Left cardiac atrium (tissue), 4 donors: ENCODE data around the gene HS3ST3B1. TPM values are rescaled to one million over a fixed set of nuclear protein-coding genes. Genes with fewer than 3 reads are reported as not detected.

ENCODE experiments used
- ATAC-seq, 2 donors: fragments of 200-7000 bp; cut with Tn5 transposase; one replicate each; pipeline ENCODE4 v1.9.1; 2020; ENCODE audit warnings: mild to moderate bottlenecking in 2 of 2, moderate library complexity in 2 of 2
- DNase-seq: peaks from one replicate; pipeline ENCODE4 v3.0.0-alpha.2; 2020
- intact Hi-C, 2 donors: fragments of 100-400 bp; cut with DNase I; formaldehyde crosslinking; loops; one replicate each; pipeline versions ENCODE4 v1.14.1 to v1.15.1; 2022 to 2023
- long read RNA-seq: library from polyadenylated mRNA; unstranded; transcript quantifications from one replicate; pipeline ENCODE4 v2.0.0, GENCODE V29; 2021
- total RNA-seq, 2 donors: library from RNA; stranded (reverse); fragmentation: NEBNext Ultra II Directional; extraction: Animal tissue kit (Norgen Biotek cat#: 25700); gene quantifications; one replicate each; pipeline ENCODE4 v1.2.1, GENCODE V29; 2021
- donor health status: DM: no; HTN: yes; CAD: no.
- donor health status: DM: no; HTN: yes; CAD: no; lungs with severe emphysema.
- donor health status: DM: yes; HTN: yes; CAD: no.
- donor health status: Dilated cardiomyopathy.

Gene HS3ST3B1
- total RNA-seq = 1 to 10 TPM in 1 of 2 donors, under 1 TPM in 1; 0.82 to 1.3 TPM
- long read RNA-seq, partial matches to known transcripts = 0 of 1 reads
- long read RNA-seq, other reads (novel, unspliced or antisense) = 0 of 1 reads

DNA sequence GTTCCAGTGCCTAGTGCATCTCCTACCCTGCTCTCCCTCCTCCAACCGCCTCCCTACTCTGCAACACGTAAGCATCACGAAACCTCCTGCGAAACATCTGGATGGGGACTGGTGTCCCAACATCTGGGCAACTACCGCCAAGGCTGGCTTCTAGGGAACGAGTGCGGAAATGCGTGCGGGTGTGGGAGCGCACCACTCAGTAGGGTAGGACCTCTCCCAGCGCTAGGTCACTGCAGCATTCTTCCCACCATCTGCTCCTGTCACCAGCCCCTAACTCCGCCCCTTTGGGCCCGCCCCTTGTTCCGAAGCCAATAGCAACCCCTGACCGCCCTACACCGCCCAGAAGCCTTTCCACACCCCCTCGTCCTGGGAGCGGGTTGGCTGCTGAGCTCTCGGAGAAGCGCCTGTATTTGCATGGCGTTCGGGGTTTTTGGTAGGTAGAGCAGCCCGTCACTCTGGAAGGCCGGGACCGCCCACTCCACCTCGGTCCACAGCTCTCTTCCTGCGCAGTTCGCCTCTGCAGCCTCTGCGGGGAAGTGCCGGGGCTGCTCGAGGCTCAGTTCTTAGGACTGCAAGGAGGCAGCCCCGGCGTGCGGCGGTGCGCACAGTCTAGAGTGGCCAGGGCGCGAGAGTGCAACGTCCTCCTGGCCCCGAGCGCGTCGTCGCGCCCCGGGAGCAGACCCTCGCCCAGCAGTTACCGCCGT is at the start of gene HS3ST3B1:
Gene HS3ST3B1, plus strand, starts transcription at position 507 of the 704 bp plus-strand sequence. CDS start 438 bp downstream, outside the sequence.
- ATAC-seq = peak; percentile 92 to 94
- intact Hi-C loops = loop anchor here (5.0 kb wide), 3 partner anchors 233 to 963 kb away; partner anchors contain the start of gene COX10 (in 1 of the 2)
- DNase-seq = peak; percentile 96

- ATAC-seq (no peak), DNase-seq (no peak)
- intact Hi-C loops = no loop called here
Observed at GRCh38 chr17:14261406-14261805, 39.5 kb upstream of the HS3ST3B1 start.

DNA sequence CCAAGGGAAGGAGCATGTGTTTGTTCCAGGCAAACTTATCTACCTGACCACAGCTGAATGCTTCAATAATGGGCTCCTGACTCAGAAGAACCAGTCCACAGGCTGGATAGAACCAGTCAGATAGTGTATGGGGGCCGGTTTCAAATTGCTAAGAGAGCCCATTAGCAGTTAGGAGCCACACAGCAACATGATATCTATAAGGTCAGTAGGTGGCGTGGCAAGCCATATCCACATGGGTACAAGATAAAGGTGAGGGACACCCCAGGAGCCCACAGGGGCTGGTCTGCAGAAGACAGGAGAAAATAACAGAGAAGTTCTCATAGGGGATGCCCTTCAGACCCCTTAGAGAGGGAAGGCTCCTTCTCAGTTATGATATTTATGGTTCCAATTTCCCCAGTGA is 32.6 kb upstream of the HS3ST3B1 start:
- intact Hi-C loops = no loop called here
- ATAC-seq = no peak
- DNase-seq = no peak

DNA sequence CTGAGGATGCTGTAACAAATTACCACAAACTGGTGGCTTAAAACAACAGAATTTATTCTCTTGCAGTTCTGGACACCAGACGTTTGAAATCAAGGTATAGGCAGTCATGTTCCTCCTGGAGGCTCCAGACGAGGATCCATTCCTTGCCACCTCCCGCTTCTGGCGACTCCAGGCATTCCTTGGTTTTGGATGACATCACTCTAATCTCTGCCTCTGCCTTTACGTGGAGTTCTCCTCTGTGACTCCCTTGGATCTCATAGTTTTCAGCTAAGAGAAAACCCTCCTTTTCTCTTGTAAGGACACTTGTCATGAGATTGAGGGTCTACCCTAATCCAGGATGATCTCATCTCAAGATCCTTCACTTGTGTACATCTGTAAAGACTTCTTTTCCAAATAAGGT is 31.4 kb upstream of the HS3ST3B1 start:
- intact Hi-C loops = no loop called here
- no peak for DNase-seq
- no peak for ATAC-seq

GRCh38 chr17:14270508-14270907 is 30.4 kb upstream of the HS3ST3B1 start:
- no peak for DNase-seq
- ATAC-seq = no peak
- intact Hi-C loops = no loop called here

- no peak for ATAC-seq
- no peak for DNase-seq
- intact Hi-C loops = no loop called here
Observed at GRCh38 chr17:14276535-14277250, 24.2 kb upstream of the HS3ST3B1 start.

- intact Hi-C loops = no loop called here
- no peak for DNase-seq
- no peak for ATAC-seq
Observed at GRCh38 chr17:14281530-14281929, 19.4 kb upstream of the HS3ST3B1 start.

DNA sequence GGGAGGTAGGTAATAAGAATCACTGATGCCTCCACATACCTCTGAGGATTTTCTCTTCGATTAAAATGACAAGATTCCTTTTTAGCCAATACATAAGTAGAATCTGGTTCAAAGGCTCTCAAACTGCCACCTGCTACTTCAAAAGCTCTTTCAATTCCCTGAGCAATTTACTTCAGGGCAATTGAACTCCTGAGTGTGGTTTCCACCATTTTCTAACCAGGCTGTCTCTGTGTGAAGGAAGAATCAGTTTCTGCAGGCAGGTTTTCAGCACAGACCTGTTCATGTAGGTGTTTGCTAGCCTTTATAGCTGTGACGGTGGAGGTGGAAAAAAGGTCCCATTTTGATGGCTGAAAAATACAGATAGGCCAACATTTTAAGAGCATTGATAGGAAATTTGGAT is 18.2 kb upstream of the HS3ST3B1 start:
- DNase-seq (no peak), ATAC-seq (no peak)
- intact Hi-C loops = no loop called here

GRCh38 chr17:14289162-14289561 is 11.7 kb upstream of the HS3ST3B1 start:
- intact Hi-C loops = no loop called here
- ATAC-seq = no peak

DNA sequence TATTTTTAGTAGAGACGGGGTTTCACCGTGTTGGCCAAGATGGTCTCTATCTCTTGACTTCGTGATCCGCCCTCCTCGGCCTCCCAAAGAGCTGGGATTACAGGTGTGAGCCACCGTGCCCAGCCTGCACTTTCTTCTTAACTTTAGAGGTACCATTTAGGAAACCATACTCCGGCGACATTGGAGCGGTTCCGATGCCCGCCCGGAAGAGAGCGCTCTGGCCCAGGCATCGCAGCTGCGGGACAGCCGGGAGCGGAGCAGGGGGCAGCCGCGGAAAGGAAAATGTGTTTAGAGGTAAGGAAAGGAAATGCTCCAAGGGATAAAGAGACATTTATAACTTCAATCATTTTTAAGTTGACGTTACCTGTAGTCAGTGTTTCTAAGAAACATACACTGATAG is 6.0 kb upstream of the HS3ST3B1 start:
- intact Hi-C loops = no loop called here
- DNase-seq = no peak
- ATAC-seq = no peak

More at GRCh38 chr17:14289162-14289561, 11.7 kb upstream of the HS3ST3B1 start:
- no peak for DNase-seq

- intact Hi-C loops = no loop called here
- ATAC-seq (no peak), DNase-seq (no peak)
Observed at GRCh38 chr17:14295676-14296075, 5.2 kb upstream of the HS3ST3B1 start.

DNA sequence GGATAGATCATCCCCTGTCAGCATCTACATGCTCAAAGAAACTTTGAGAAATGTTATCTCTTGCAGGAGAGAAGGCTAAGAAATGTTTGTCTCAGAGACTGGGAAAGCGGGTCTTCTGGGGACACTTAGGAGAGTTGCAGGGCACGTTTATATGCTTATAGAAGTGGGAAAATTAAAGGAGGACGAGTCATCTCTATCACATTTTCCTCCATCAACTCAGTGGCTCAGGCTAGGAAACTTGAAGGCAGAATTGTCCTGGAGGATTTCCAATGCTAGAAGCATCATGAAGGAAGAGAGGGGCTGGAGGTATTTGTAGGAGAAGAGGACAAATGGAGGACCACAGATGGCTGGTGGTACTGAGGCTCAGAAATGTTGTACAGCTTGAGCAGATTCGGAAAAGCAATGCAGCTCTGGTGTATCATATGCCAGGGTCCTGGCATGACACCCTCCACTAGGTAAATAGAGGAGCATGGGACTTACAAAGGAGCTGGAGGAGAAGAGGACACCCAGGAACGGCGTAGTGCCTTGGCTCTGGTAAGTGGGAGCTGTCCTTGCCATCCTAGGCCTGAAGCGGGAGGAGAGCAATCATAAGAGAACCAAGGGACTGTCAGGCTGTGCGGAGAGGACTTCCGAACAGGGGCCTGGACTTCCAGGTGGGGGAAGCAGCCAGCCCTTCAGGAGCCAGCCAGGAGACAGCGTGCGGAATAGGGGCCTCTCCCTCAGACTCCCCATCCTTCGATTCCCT is 4.5 kb upstream of the HS3ST3B1 start:
- ATAC-seq (no peak), DNase-seq (no peak)
- intact Hi-C loops = no loop called here

- intact Hi-C loops = no loop called here
- peak; percentile 35 for DNase-seq
- peak in 1 of 2 donors; percentile 3 for ATAC-seq
Observed at GRCh38 chr17:14297161-14297851, 3.6 kb upstream of the HS3ST3B1 start.

DNA sequence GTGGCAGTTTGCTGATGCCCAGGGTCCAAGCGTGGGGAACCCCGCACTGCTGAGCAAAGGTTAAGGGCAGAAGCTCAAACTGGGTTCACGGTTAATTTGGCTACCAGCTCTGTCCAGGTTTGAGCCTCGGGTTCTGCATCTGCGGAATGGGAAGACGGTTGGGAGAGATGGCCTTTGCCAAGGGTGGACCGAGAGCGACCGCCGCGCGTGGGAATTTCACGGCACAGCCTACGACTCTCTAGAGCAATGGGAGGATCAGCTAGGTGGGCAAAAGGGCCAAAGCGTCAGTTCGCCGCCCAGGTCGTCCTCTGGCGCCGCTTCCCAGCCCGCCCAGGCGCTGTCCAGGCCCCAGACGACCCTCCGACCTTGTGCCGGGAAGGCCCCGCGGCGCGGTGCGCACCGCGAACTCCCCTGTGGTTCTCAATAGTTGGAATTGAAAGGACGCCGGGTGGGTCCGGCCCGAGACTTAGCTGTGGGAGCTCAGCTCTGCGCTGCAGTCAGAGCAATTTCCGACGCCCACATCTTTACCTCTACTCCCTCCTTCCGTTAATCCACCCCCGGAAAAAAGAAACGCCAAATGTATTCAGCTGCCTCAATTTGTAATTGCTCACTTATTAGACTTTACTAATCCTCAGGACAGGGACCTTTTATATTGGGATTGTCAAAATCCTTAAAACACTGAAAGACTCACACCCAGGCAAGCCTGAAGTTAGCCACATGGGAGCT is 2.5 kb upstream of the HS3ST3B1 start:
- intact Hi-C loops = no loop called here
- no peak for ATAC-seq
- DNase-seq = no peak

DNA sequence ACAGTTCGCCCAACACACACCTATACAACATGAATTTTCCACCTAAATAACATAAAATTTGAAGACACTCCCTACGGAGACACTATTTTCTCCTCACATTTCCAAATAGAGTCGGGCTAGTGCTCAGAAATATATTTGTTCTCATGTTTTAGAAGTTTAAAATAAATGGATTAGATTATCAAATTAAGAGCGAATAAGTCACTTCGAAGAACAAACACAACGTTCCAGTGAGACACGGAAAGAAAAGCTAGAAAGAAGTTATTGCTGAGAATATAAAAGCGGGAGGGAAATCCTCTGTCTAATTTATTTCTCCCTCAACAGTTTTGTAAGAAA is 2.0 kb upstream of the HS3ST3B1 start:
- ATAC-seq (no peak), DNase-seq (no peak)
- intact Hi-C loops = no loop called here

- ATAC-seq (no peak), DNase-seq (peak; percentile 36)
- intact Hi-C loops = loop anchor here (5.0 kb wide), 3 partner anchors 232 to 962 kb away; partner anchors contain the start of gene COX10 (in 1 of the 2)
Observed at GRCh38 chr17:14299280-14300141, 1.4 kb upstream of the HS3ST3B1 start.

DNA sequence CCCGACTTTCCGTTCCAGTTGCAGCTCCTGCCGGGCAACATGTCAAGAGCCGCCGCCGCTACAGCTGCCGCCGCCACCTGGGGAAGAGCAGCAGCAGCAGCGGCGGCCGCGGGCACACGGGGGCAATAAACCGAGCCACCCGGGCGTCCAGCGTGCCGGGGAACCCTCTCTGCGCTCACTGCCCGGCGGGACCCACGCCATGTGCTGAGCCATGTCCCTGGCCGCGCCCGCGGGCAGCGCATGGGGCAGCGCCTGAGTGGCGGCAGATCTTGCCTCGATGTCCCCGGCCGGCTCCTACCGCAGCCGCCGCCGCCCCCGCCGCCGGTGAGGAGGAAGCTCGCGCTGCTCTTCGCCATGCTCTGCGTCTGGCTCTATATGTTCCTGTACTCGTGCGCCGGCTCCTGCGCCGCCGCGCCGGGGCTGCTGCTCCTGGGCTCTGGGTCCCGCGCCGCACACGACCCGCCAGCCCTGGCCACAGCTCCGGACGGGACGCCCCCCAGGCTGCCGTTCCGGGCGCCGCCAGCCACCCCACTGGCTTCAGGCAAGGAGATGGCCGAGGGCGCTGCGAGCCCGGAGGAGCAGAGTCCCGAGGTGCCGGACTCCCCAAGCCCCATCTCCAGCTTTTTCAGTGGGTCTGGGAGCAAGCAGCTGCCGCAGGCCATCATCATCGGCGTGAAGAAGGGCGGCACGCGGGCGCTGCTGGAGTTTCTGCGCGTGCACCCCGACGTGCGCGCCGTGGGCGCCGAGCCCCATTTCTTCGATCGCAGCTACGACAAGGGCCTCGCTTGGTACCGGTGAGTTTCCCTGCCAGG is 604 bp downstream of the HS3ST3B1 start:
- peak; percentile 3 to 4 for ATAC-seq
- DNase-seq = no peak
- intact Hi-C loops = loop anchor here (1.0 to 5.0 kb wide), 4 partner anchors 234 to 964 kb away; partner anchors contain the start of gene COX10 (in 1 of the 2)
